HG02943 (cell line): ENCODE data around the gene C11orf98.
"Not testable (repeated sequence)": the region's sequence is repeated elsewhere in the genome, so short reads cannot be mapped to it uniquely, and the experiment has no call there.

ENCODE experiments used
- ATAC-seq: cut with Tn5 transposase; IDR thresholded peaks from one replicate; pipeline ENCODE4 v1.9.1; 2021; ENCODE audit warnings: mild to moderate bottlenecking, low read depth, moderate library complexity; ENCODE audit not compliant: unreplicated experiment

Gene C11orf98

DNA sequence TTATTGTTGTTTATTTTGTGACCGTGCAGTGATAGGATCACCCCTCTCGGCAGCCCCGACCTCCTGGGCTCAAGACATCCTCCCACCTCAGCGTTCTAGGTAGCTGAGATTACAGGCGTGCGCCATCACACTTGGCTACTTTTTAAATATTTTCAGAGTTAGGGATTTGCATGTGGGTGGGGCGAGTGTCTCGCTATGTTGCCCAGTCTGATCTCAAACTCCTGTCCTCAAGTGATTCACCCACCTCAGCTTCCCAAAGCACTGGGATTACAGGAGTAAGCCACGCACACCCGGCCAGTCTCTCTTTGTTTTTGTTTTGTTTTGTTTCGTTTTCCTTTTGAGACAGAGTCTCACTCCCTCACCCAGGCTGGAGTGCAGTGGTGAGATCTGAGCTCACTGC, 10.7 kb downstream of the C11orf98 start:
- no peak for ATAC-seq

DNA sequence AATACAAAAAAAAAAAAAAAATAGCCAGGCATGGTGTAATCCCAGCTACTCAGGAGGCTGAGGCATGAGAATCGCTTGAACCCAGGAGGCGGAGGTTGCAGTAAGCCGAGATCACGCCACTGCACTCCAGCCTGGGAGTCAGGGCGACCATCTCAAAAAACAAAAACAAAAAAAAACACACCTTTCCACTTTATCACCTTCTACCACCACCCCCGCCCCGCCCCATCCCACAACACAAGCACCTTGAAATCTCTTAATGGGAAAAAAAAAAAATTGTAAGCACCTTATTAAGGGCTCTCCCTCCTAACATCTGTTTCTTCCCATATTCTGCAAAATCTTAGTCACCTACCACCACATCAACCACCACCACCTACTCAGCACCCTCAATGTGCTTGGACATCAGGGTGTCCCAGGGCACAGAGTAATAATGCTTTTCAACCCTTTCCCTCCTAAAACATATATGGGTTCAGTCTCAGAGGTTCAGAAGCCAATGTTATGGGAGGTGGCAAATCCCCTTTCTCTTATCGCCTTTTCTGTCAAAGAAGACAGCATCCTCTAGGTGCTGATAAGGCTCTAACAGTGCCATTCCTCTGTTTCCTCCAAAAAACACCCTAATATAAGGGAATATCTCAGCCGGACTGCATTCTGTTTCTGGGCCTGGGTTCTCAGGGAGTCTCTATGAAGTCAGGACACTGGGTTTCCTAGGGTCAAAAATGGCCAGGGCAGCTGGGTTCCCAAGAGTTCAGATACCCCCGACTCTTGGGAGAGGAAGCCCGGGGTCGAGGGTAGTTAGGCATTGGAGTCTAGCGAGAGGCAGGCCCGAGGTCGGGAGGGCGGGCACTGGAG, 12.6 kb downstream of the C11orf98 start:
- peak; percentile 24 for ATAC-seq

DNA sequence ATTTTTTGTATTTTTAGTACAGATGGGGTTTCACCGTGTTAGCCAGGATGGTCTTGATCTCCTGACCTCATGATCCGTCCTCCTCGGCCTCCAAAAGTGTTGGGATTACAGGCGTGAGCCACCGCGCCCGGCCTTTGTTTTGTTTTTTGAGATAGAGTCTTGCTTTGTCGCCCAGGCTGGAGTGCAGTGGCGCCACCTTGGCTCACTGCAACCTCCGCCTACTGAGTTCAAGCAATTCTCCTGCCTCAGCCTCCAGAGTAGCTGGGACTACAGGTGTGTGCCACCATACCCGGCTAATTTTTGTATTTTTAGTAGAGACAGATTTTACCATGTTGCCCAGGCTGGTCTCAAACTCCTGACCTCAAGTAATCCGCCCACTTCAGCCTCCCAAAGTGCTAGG, 14.7 kb downstream of the C11orf98 start:
- not testable (repeated sequence) for ATAC-seq

DNA sequence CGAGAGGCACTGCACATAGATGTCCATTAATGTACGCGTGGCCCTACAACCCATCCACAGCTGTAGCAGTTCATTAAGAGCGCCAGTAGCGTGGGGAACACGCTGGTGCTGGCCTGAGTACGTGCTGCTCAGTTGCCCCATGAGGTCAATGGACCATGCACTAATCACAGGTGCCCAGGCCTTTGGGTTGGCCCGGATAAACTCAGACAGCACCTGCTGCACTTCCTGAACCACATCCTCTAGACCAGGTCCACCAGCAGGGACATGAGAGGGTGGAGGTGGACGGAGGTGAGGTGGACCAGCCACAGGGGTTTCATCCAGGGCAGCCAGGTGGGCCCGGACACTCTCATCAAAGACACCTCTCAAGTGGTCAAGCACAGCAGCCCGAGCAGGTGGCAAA, 15.5 kb downstream of the C11orf98 start:
- no peak for ATAC-seq

DNA sequence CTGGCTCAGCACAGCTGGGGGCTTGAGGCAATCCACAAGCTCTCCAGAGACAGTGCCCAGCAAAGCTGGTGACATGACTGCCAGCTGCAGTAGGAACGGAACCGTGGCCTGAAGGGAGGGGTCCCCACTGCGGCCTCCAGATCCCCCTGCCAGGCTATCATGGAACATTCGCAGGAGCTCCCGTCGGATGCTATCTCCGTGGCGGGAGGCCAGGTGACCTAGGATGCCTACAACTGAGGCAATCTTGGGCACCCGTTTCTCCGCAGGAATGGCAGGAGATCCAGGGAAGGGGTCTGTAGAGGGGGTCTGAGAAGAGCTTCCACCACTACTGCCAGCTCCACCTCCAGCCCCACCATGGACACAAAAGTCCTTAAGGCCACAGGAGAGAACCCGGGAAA, 16.0 kb downstream of the C11orf98 start:
- ATAC-seq, result no peak

DNA sequence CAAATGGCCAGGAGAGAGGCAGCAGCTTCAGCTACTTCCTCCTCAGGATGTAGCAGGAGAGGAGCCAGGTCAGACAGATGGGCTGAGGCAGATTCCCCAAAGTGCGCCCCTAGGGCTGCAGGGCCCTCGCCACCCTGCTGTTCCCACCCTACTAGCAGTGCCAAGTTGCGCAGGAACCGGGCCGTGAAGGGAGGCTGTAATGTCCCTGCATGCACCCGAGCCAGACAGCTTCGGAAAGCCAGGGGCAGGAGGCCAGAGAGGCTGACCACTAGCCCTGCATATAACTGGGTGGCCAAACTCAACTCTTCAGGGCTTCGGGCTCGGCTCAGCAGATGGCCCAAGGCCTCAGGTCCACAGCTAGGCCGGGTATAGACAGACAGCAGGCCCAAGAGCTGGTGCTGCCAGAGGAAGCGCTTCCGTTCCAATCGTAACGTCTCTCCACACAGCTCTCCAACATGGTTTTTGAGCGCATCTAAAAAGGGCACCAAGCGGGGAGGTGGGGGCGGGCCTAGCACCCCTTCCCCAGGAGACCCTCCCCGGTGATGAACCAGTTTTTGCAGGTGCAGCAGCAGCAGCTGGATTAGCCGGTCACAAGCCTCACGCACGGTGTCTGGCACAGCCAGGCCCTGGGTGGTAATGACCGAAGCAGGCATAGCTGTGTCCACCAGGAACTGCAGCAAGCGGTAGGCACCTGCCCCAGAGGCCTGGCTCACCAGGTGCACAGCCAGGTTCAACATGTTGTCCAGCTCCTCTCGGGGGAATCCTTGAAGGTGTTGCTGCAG, 16.6 kb downstream of the C11orf98 start:
- no peak for ATAC-seq

DNA sequence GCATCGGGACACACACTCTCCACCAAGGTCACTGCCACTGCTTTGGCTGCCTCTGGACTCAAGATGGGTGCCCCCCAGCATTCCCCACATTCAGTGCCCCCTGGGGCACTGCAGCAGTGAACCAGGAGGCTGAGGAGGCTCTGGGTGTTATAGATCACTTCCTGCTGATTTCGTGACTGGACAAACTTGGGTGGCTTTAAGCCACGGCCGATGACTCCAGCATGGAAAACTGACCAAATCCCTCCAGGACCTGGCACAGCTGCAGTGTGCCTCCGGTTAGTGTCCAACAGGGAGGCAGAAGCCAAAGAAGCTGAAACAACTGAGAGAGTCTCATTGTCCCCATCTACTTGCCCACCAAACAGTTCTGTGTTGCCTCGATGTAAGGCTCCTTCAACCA, 17.4 kb downstream of the C11orf98 start:
- ATAC-seq, result no peak

DNA sequence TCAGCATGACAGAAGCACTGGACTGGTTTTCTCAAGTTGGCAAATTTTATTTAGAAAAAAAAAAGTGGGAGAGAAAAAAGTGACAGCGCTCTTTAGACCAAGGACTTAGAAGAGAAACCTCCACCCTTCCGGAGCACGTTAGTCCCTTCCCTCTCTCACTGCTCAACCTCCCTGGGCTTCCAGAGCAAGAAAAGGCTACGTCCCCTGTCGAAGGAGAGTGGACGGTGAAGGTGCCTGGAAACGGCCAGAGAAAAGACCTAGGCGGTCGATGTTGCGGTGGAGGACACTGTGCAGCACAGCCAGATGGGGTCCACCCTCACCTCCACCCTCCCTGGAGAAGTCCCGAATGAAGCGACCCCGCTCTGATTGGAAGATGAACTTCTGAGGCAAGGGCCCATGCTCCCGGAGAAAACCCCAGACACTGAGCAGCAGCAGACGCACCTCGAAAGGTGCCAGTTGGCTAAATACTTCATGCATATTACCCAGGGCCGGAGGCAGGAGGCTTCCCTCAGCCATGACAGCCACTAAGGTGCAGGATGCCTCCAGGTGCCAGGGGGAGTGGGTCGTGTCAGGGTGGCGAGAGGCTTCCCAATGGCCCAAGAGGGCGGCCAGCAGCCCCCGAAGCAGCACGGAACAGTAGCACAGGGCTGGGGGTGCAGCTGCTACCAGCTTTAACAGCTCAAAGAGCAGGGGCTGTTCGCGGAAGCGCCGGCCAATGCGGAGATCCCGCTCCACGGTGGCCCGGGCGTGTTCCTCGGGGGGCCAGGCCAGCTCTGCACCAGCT, 18.0 kb downstream of the C11orf98 start:
- ATAC-seq, result no peak

DNA sequence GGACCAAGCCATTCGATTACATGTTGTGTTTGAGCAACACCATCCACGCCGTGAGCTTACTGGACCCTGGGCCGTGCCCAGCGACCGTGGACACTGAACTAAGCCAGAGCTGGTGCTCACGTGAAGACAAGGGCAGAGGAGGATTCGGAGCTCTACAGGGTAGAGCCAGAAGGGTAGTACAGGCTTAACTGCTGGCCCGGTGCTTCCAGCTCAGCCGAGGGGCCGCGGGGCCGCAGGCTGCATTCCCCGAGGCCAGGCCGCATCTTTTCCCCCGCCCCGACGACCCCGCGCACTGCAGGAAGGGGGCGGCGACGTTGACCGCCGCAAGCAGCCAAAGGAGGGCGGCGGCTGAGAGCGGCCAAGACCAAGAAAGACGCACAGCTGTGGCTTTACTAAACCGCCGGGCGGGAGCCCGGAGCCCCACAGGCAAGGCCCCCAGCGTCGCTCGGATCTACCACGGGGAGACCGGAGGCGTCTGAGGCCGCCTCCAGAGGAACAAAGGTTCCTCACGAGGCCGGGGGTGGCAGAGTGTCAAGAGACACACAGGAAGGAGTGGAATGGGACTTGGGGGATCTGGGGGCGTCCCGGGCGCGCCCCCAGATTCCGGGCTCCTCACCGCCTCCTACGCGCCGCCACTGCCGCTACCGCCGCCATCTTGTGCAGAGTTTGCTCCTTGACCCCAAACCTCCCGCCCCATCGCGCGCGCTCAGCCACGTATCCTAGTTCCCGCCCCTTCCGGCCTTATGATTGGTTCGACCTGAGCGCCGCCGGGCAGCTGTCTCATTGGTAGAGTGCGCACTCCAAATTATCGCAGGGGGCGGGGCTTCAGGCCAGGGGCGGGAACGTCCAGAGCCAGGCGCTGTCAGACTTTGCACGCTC, 18.8 kb downstream of the C11orf98 start, which contains the start of gene GANAB:
GANAB (minus strand) TSS at position 668 of the 879 bp plus-strand sequence; CDS start at position 654, 14 bp downstream.
- ATAC-seq, result peak; percentile 83

DNA sequence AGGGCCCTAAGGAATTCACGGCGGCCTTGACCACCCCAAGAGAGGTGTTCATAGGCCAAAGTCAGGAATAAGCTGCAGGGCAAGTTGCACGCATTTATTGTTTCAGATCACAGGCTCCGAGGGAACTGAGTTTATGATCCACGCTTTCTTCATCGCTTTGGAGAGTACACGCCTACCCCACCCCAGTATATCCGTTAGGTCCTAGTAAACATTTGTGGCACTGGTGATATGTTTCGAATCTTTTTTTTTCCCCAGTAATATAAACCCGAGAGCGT, 19.4 kb downstream of the C11orf98 start:
- no peak for ATAC-seq

DNA sequence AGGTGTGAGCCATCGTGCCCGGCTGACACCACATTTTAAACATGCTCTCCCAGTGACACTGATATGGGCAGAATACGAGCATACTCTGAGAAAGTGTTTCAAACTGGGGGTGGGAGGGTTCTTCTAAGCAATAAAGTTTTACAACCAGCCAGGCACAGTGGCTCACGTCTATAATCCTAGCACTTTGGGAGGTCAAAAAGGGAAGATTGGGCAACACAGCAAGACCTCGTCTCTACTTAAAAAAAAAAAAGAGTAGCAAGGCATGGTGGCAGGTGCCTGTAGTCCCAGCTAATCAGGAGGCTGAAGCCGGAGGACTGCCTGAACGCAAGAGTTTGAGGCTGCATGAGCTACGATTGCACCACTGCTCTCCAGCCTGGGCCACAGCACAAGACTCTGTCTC, 20.8 kb downstream of the C11orf98 start:
- ATAC-seq, result no peak

DNA sequence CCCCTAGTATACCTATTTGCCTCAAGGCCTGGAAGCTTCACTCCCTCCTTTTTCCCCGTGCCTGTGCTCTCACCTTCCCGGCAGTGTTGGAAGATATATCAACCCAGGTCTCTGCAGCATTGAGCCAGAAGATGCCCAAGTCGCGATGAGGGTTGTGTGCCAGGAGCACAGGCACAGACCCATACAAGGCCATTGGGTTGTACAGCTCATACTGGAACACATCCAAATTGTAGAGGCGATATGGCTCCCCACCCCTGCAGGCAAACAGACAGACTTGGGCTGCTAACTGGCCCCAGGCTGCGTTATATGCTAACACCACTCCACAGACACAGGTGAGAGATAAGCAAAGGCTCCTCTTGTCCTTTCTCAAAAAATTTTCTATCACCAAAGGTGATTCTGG, 32.5 kb downstream of the C11orf98 start:
- no peak for ATAC-seq

DNA sequence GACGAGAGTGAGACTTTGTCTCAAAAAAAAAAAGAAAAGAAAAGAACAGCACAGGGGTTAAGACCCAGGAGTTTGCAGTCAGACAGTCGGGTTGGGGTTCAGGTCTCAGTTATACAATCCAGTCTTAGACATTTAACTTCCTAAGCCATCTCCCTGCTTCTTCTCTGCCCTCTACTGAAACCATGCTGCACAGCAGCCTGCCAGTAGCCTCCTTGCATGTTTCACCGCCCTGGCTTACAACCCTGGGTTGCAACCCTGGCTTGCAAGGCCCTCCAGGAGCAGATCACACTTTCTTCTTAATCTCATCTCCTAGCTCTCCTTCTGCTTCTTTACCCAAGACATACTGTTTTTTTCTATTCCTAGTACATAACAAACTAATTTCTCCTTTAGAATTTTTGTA, 37.3 kb downstream of the C11orf98 start:
- no peak for ATAC-seq

DNA sequence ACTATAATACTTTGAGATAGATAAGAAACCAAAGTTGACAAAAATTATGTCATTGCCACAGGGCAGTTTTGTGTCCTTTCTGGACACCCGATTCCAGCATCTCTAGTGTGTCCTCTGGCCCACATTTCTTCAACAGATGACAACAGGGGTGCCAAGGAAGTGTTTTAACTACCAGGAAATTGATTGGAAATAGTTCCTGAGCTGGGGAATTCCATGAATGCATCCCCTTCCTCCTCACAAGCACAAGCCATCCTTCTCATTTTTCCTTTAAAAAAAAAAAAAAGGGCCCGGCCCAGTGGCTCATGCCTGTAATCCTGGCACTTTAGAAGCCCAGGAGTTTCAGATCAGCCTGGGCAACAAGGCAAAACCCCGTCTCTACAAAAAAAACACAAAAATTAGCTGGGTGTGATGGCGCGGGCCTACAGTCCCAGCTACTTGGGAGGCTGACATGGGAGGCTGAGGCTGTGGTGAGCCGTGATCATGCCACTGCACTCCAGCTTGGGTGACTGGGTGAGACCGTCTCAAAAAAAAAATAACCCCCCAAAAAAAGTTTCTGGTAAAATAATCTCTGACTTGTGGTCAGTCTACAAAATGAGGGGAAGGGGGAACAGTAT, 42.4 kb downstream of the C11orf98 start:
- no peak for ATAC-seq

DNA sequence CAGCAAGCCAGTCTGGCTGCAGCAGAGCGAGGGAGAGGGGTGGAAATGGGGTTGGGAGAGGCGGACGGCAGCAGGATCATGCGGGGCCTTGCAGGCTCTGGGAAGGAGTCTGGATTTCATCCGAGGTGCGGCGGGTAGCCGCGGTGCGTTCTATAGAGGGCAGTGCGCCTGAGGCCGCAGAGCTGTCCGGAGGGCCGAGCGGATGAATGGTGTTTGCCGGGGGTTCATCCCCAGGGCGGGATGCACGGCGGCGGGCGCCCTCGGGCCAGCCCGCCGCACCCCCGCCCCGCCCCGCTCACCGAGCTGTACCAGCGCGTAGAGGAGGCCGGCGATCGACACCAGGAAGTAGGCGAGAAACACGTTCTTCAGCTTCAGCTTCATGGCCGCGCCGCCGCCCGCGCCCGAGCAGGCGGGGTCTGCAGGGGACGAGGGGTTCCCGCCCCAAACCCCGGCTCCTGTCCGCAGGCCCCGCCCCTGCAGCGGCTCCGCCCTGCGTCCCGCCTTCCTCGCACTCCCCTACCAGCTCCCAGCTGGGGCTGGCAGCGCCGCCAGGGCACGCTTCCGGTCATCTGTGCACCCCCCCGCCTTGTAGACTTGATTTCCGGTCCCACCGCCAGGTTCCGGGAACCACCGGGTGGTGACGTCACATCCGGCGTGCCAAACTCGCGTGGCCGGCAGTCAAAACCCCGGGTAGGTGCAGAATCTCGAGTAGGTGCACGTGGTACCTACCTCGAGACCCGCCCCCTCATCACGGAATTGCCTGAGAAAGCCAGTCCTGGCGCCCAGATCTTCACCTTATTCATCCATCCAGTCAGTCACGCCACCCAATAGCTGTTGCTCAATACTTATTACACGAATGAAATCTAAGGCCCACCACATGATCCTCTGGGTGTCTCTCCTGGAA, 43.2 kb downstream of the C11orf98 start, which contains the start of gene B3GAT3:
B3GAT3 (minus strand) TSS at position 420 of the 904 bp plus-strand sequence; CDS start at position 381, 39 bp downstream.
- ATAC-seq, result peak; percentile 90

DNA sequence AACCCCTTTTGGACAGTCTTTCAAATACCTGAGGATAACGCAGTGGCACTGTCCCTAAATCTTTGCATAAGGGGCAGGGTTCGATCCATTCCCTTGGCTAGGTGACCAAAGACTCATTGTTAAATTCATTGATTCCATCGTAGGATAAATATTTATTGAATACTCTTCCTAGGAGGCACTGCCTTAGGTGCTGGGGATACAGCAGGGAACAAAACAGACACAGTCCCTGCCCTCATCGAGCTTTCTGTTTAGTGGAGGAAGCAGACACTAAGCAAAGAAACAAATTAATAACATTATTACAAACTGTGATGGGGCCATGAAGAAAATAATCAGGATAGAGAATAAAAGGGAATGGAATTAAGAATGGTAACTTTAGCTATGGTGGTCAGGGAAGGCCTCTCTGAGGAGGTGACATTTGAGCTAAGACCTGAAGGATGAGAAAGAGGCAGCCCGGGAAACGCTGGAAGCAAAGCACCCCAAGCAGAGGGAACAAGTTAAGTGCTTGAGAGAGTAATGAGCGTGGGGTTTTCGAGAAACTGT, 43.9 kb downstream of the C11orf98 start:
- ATAC-seq, result no peak

DNA sequence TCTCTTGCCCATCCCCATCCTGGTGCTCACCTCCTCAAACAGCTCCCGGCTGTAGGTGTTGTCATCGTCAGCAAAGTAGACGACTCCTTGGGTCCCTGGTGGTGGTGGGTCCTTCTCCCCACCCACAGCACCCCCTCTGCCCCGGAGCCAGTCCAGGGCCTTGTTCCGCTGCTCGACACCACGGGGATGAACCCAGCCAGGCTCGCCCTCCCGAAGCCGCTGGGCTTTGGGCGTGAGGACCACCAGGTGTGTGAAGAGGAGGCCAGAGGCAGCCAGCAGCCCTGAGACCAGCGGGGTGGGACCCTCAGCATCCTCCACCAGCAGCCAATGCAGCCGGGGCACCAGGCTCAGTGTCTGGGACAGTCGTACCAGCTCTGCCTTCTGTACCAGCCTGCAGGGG, 48.1 kb downstream of the C11orf98 start:
- ATAC-seq, result not testable (repeated sequence)

DNA sequence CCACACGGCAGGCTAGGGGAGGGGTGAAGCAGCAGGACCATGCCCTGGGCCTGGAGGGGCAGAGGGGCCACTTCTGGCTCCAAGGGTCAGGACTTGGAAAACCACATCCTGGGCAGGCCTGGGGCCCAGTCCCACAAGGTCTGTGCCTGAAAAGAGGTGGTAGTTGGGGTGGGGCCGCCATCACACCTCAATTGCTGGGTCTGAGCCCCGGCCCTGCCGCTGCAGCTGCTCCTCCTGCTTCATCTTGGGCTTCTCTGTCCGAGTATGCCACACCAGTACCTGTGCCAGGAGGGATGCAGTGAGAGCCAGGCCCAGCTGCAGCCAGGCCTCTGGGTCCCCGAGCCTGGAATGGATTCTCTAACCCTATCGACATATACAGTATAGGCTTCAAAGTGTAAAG, 49.5 kb downstream of the C11orf98 start:
- no peak for ATAC-seq
